COLO668 (cell line): ENCODE measurements around the gene CX3CL1.
"Not testable (repeated sequence)": the region's sequence is repeated elsewhere in the genome, so short reads cannot be mapped to it uniquely, and the experiment has no call there.

Experiments used
- DNase-seq: peaks from one replicate; lab custom pipeline; 2025; ENCODE audit not compliant: unreplicated experiment; lab: John Stamatoyannopoulos, UW

Gene CX3CL1

GRCh38 chr16:57357330-57358085, 14.8 kb upstream of the CX3CL1 start:
- DNase-seq = no peak

DNA sequence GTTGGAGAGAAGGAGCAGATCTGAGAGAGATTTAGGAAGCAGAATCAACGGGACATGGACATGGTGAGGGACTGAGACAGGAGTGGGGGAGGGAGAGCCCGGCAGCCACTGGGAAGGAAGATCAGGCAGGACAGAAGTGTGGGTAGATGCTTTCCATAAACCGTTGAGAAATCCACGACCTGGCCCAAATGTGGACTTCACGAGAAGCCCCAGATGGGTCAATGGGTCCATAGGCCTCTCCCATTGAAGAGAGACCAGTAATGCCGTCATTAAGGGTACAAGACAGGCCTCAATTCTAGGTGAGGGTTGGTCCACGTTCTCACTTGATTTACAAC, 14.2 kb upstream of the CX3CL1 start:
- DNase-seq = no peak

GRCh38 chr16:57358527-57359095, 13.7 kb upstream of the CX3CL1 start, which contains the start of gene CCL22:
Gene CCL22, plus strand, starts transcription at chr16:57358783. Its CDS starts 34 bp downstream, at chr16:57358817.
- no peak for DNase-seq

DNA sequence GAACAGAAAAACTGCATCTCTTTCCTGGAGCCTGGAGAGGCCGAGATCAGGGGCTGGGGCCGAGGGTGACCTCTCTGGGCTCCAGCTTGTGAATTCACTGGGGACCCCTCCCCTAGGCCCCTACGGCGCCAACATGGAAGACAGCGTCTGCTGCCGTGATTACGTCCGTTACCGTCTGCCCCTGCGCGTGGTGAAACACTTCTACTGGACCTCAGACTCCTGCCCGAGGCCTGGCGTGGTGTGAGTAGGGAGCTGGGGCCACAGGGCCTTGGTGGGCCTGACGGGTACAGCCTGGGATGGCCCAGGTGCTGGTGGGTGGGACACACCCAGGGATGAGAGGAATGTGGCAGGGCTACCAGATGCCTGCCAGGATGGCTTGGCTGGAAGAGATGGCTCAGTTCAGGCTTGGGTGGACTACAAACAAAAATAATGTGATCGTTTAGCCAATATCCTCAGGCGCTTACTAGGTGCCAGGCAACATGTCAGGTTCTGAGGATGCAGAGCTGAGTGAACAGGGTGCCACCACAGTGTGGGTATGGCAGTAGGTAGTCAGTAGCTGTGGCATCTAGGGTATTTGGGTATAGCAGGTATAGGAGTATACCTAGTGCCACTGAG, 11.9 kb upstream of the CX3CL1 start:
- DNase-seq = no peak

GRCh38 chr16:57361404-57361803, 10.9 kb upstream of the CX3CL1 start:
- no peak for DNase-seq

DNA sequence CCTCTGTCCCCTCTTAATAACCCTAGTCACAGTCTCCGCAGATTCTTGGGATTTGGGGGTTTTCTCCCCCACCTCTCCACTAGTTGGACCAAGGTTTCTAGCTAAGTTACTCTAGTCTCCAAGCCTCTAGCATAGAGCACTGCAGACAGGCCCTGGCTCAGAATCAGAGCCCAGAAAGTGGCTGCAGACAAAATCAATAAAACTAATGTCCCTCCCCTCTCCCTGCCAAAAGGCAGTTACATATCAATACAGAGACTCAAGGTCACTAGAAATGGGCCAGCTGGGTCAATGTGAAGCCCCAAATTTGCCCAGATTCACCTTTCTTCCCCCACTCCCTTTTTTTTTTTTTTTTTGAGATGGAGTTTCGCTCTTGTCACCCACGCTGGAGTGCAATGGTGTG, 8.1 kb upstream of the CX3CL1 start:
- DNase-seq = no peak

- no peak for DNase-seq
These were observed 5.7 kb upstream of the CX3CL1 start for GRCh38 chr16:57366544-57367040.

DNA sequence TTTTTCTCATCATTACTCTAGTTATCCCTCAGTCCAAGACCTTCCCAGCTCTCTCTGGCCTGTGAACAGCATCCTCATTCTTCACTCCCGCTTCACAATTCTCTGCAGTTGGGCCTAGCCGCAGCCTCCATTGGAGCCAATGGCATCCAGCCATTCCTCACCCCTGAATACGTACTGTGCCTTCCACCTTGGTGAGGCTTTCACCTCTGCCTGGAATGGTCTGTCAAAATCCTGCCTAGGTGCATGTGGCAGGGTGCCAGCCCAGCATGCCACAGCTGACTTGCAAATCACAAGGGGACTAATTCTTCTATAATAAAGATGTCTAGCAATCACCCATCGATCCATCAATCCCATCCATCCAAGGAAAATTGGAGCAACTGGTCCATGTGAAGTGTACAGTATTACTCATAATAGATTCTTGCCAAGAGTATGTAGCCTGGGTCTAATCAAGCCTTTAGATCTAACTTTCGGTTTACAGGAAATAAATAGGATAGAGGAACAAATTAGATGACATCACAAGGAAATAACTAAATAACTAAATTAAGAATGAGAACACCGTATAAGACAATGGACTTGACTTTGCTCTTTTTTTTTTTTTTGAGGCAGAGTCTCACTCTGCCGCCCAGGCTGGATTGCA, 5.1 kb upstream of the CX3CL1 start:
- no peak for DNase-seq

DNA sequence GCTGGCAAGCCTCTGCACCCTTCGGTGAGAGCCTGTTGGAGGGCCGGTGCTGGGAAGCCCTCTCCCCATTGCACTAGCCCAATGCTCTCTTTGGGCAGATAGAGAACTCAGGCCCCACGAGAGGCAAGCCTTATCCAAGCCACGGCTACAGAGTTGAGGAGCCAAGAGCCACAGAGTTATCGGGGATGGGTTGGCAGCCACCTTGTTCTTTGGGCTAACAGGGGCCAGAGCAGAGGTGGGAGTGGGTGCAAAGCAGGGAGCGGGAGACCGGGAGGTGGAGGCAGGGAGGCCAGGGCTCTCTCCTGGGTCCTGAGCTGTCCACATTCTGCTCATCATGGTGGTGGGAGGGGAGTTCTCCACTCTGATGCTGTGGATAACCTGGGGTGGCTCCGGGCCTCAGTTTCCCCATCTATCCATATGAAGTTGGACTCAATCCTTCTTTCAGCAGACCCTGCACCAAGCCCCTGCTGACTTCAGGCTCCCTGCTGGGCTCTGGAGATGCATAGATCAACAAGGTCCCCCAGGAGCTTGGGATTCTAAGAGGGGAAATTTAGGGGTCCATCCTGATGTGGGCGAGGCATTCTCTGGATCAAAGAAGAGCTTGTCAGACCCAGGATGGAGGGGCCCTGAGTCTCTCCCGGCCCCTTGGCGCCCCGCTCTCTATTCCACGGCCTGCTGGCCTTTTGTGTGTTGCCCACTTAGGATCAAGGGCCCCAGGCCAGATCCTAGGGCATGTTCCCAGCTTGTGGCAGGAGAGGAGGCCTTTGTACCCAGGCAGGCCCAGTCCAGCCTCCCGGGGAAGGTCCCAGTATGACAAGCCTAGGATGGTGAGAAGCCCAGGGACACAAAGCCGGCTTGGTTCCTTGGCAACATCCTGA, 557 bp upstream of the CX3CL1 start:
- no peak for DNase-seq

- DNase-seq = peak; percentile 51
These were observed 1.0 kb downstream of the CX3CL1 start for GRCh38 chr16:57373117-57373947.

DNA sequence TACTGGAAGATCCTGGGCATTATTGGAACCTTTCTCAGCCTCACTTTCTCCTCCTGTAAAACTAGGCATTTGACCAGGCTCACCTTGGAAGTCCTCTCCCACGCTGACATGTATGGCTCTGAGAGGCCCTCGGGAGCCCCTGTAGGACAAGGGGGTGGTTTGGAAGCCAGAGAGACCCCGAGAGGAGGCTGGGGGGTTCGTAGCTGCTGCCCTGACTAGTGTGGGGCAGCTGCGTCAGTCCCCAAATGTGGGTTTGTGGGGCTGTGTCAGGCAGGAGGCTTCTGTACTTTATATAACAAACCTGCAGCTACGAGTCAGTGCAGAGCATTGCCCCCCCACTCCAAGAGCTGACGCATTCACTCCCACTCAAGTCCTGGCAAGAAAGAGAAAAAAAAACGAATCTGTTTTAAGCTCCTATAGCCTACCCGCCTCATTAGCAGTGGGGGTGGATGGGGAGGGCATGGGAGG, 1.8 kb downstream of the CX3CL1 start:
- DNase-seq = peak; percentile 30

DNA sequence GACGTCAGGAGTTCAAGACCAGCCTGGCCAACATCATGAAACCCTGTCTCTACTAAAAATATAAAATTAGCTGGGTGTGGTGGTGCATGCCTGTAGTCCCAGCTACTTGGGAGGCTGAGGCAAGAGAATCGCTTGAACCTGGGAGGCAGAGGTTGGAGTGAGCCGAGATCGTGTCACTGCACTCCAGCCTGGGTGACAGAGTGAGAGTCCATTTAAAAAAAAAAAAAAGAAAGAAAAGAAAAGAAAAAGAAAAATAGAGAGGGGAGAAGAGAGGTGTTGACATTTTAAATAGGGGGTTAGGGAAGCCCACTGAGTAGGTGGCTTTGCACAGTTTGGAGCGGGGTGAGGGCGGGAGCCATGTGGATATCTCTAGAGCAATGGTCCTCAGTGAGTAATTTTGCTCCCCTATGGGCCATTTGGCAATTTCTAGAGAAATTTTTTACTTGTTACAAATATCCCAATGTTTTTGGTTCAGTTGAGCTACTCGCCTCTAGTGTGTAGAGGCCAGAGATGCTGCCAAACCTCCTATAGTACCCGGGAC, 2.7 kb downstream of the CX3CL1 start:
- not testable (repeated sequence) for DNase-seq

- no peak for DNase-seq
These were observed 4.1 kb downstream of the CX3CL1 start for GRCh38 chr16:57376313-57376818.

GRCh38 chr16:57377080-57377841, 5.0 kb downstream of the CX3CL1 start:
- DNase-seq = peak; percentile 78

DNA sequence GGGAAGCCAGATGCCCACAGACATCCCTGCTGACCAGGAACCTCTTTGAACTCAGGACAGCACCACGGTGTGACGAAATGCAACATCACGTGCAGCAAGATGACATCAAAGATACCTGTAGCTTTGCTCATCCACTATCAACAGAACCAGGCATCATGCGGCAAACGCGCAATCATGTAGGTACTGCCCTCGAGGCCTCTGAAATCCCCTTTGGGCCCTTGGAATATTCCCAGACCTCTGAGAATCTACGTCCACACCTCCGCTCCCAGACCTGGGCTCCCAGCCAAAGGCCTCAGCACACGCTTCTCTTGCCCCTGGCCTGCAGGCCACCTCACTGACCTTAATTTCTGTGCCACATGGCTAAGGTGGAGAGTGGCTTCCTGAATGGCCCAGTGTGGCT, 7.3 kb downstream of the CX3CL1 start:
- no peak for DNase-seq

DNA sequence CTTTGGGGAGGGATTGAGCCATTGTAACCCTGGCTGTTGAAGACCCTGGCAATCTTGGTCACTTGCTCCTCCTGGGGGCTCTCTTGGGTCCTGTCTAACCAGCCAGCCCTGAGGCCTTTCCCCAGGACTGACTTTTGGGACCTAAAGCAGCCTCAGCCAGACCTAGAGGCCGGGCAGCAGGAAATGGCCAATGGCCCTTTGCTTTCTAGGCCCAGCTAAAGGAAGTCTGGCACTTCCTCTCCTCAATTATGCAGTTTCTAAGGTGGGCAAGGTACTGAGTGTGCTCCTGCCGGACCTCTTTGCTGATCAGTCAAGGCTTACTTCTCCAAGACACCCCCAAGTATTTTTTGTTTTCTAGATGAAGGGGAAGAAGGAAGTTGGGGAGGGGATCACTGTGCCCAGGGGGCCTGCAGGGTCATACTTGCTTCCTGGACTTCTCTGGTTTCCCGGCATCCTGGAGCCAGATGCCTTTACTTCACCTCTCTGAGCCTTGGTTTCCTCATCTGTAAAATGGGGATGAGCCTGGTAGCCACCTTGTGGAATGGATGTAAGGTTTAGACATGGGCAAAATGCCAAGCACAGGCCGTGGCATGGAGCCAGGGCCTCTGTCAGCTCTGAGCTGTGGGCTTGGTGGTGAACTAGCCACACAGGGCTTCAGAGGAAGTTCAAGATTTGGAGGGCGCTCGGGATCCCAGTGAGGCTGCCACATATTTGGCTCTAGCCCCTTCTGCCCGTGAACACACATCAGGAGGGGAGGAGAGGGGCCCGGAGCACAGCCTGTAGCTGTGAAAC, 8.6 kb downstream of the CX3CL1 start:
- peak; percentile 26 for DNase-seq

DNA sequence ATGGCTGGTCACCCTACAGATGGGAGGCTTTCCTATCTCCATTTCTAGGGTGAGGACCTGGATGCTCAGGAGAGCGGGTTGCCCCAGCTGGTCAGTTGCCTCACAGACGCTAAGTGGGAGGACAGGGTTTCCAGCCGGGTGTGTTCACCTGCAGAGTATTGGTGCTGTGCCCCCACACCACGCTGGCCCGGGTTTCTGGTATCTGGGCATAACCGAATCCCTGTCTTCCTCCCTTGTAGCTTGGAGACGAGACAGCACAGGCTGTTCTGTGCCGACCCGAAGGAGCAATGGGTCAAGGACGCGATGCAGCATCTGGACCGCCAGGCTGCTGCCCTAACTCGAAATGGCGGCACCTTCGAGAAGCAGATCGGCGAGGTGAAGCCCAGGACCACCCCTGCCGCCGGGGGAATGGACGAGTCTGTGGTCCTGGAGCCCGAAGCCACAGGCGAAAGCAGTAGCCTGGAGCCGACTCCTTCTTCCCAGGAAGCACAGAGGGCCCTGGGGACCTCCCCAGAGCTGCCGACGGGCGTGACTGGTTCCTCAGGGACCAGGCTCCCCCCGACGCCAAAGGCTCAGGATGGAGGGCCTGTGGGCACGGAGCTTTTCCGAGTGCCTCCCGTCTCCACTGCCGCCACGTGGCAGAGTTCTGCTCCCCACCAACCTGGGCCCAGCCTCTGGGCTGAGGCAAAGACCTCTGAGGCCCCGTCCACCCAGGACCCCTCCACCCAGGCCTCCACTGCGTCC, 9.7 kb downstream of the CX3CL1 start:
- no peak for DNase-seq
